OCI-LY3 (cell line): ENCODE results near the gene SRRM4.

ENCODE experiments used
- EZH2phosphoT487 ChIP-seq: fragments of 200-600 bp; shearing (Covaris generic); IDR thresholded peaks from 2 replicates; pipeline ENCODE4 v1.6.1; 2018; ENCODE audit warnings: antibody characterized with exemption, mixed run types, low read depth
- TF ChIP-seq, protein P1 (sequence below): fragments of 200-600, 300-600 bp; sonication (generic); IDR thresholded peaks from 2 replicates; pipeline ENCODE4 v1.5.1; 2014; ENCODE audit warnings: antibody characterized with exemption, low read length, low read depth

DNA sequence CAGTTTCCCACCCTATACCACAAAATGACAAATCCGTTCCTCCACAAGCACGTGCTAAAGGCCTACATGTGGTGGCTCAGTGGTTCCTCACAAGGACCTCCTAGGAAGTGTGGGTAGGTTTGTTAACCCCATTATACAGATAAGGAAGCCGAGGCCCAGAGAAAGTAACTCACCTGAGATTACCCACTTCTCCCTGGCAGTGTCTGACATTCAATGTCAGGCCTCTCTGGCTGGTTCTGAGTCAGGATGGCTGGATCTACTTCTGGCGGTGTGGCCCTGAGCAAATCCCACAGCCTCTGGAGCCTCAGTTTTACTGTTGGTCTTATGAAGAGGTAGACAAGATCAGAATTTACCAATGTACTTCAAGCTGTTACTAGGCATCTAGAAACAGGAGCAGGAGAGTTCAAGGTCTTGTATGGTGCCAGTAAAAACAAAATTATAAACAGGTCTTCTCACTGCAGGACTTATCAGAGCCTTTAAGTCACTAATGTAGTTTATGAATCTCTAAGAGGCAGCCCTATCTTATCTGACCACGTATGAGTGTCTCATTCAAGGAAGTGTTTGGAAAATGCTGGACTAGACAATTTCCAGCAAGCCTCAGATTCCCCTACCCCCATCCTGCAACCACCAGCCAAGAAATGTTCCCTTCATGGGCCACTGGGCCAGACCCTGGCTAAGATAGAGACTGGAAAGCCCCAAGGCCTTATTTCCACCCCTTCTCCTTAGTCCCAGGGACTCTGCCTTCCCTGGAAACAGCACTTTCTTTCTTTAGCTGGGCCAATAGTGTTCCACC, 201.6 kb downstream of the SRRM4 start:
- TF ChIP-seq EZH2phosphoT487 = no peak
- TF ChIP-seq, protein P1, sequence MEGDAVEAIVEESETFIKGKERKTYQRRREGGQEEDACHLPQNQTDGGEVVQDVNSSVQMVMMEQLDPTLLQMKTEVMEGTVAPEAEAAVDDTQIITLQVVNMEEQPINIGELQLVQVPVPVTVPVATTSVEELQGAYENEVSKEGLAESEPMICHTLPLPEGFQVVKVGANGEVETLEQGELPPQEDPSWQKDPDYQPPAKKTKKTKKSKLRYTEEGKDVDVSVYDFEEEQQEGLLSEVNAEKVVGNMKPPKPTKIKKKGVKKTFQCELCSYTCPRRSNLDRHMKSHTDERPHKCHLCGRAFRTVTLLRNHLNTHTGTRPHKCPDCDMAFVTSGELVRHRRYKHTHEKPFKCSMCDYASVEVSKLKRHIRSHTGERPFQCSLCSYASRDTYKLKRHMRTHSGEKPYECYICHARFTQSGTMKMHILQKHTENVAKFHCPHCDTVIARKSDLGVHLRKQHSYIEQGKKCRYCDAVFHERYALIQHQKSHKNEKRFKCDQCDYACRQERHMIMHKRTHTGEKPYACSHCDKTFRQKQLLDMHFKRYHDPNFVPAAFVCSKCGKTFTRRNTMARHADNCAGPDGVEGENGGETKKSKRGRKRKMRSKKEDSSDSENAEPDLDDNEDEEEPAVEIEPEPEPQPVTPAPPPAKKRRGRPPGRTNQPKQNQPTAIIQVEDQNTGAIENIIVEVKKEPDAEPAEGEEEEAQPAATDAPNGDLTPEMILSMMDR = no peak
